GM19193 (cell line): ENCODE results near the gene SLC6A1.

Experiments
- POLR2A ChIP-seq: IDR thresholded peaks from 4 replicates; pipeline ENCODE4 v1.6.1; 2011; ENCODE audit not compliant: insufficient read depth, insufficient read length; ENCODE audit errors: extremely low read depth

Gene SLC6A1

DNA sequence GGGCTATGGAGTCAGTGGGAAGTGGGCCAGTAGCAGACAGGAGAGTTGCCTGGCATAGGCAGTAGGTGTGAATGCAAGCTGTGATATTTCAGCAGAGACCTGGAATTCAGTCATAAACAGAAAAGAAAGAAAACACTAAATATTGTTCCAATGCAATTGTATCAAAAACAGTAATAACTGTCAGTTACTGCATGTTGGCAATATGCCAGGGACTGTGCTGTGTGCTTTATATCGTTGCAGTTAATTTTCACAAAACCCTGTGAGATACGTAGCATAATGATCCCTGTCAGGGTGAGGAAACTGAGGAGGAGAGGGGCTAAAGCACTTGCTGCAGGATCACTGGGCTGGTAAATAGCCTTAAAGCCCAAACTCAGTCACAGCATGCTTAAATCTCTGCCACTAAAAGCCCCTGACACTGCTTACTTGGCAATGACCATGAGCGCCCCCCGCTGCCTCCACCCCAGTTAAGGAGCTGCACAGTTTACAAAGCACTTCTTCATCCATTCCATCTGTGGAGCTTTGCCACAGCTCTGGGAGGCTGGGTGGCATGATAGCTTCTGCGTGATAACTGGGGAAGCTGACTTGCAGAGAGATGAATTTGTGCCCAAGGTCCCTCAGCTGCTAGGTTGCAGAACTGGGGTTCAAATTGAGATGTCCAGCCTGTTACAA is 3.9 kb downstream of the SLC6A1 start:
- no peak for TF ChIP-seq POLR2A

DNA sequence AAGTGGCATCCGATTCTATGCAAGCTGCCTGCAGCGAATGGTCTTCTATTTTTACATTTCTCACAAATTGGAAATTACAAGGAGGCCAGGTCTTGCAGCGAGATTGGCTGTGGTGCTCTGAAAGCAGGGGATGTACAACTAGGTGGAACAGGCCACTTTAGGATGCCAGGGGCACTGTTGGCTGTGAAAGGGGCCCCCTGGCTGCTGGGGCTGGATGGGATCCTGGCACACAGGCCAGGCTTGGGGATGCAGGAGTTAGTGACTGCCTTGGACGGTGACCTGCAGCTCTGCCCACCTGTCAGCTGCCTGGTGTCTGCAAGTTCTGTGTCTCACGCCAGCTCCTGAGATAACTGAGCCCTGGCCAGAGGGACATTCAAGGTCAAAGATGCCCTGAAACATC is 4.6 kb downstream of the SLC6A1 start:
- no peak for TF ChIP-seq POLR2A

DNA sequence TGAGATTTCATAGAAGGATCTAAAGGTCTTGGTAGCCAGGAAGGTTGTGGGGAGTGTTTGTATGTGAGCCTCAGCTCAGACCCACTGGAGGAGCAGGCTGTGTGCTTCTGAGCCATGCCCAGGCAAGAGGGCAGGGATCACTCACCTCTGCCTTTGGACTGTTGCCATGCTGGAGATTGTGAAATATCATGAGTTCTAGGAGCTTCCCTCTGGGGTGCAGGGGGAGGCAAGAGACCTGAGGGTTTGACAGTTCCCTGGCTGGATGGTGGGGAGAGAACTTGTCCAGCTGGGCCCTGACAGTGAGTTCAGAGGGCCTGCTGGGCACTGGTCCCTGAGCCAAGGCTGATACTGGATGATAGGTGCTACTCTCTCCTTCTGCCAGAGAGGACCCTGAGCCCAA is 6.0 kb downstream of the SLC6A1 start:
- no peak for TF ChIP-seq POLR2A

DNA sequence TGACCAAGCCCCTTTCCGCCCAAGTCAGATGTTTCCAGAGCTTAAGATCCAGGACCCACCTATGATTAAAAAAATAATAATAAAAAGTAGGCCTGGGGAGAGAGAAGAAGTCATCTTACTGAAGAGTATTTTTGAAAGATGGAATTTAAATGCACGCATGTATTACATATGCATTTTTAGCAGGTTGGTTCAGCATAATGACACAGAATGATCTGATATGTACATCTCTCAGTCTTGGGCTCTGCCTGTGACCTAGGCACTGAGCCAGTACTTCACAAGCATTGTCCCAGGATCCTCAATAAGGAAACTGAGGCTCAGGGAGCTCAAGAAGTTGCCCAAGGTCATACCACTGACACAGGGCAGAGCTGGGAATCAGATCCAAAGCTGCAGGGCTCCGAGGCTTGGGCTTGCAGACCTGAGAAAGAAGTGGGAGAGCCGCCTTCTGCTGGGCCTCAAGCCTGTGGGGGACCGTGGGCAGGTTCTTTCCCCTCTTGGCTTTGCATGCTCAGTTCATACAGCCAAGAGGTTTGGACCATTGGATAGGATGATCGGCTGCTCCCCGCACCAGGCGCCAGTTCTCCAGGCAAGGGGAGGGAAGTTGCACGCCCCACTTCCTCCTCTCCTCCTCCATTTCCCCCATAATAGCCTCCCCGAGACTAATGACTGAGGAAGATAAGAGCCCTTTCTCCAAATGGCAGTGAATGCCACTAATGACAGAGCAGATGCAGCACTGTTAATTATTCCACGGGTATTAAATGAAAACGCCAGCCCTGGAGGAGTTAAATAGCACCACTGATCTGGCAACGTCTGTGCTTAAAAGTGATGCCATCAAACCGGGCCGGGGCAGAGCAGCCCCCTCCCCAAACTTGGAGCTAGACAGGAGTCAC is 6.9 kb downstream of the SLC6A1 start:
- TF ChIP-seq POLR2A = no peak

DNA sequence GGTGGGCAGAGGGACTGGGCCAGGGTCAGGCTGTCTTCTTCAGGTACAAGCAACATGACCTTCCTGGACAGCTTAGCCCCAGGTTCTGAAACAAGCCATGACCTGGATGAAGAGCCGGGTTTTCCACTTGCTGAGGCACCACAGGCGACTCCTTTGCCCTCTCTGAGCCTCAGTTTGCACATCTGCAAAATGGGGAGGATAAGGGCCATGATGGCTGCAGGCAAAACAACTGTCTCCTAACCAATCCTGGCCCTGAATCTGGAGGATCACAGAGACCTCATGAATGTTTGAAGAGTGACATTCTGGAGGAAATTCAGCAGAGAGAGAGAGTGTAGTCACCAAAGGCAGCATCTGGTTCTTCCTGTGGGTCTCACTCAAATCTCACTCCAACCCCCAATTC is 8.0 kb downstream of the SLC6A1 start:
- TF ChIP-seq POLR2A = no peak

DNA sequence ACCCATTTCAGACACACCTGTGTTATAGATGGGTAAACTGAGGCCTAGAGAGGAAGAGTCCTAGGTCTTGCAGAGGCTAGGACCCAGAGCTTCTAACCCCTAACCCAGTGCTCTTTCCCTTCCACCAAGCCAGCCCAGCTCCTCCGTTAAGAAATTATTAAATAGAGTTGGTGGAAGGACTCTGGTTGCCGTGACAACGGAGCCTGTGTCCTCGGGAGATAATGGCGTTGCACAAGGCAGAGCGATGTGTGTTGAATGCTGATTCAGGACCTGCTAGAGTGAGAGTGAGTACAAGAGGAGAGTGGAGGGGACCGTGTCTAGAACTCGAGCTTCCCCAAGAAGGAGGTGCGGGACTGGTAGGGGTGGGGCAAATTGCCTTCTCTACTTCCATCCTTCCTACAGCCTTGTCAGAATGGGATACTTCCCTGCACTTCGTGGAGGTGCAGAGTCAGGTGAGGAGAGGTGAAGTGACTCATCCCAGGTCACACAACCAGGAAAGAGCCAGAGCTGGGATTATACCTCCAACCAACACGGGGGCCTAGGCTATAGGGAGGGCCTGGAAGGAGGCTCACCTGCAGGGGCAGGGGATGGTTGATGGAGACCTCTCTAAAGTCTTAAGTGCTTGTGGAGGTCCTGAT is 8.6 kb downstream of the SLC6A1 start:
- no peak for TF ChIP-seq POLR2A

DNA sequence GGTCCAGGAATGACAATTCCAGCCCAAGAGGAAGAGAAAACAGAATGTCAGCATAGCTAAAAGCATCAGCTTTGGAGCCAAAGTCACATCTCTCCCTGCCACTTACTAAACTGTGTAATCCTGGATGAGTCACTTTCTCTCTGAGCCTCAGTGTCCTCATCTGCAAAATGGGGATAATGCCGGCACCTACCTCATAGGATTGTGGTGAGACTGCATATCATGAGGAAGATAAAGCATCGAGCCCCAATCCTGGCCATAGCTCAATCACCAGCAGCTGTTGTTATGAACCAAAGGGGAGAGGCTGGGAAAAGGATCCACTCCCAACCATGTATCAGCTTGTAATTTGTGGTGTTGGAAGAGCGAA is 9.1 kb downstream of the SLC6A1 start:
- TF ChIP-seq POLR2A = no peak

DNA sequence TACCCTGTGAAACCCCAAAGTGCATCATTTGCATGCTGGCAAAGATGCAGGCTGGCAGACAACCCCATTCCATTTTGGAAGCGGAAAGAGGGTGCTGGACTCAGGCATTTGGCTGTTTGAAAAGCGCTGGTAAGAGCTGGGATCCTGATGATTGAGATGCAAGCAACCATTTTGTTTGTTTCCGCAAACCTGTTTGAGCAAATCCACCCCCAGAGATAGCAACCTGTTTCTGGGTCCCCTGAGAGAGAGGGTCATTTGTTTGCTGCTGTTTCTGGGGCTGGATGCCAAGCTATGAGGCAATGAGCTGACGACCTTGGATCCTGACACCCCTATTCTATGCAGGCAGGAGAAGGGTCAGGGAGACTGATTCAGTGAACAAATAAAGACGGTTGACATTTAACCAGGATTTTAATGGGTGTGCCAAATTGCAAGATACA is 9.8 kb downstream of the SLC6A1 start:
- no peak for TF ChIP-seq POLR2A

DNA sequence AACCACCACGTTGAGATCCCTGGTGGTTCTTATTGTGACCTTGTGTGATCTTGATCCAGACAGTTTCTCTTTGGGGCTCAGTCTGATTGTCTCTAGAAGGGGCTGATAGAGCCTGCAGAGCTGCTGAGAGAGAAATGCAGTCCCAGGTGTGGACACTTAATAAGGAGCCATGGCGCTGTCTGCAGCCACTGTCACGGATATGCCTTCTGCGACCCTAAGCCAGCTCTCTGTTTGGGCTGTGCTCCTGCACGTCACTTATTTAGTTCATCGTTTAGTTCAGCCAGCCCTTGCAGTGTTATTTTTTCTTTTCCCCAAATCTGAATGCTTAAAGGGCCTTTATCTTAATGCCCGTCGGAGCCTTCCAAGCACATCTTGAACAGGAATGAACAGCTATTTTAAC is 12.0 kb downstream of the SLC6A1 start:
- no peak for TF ChIP-seq POLR2A

DNA sequence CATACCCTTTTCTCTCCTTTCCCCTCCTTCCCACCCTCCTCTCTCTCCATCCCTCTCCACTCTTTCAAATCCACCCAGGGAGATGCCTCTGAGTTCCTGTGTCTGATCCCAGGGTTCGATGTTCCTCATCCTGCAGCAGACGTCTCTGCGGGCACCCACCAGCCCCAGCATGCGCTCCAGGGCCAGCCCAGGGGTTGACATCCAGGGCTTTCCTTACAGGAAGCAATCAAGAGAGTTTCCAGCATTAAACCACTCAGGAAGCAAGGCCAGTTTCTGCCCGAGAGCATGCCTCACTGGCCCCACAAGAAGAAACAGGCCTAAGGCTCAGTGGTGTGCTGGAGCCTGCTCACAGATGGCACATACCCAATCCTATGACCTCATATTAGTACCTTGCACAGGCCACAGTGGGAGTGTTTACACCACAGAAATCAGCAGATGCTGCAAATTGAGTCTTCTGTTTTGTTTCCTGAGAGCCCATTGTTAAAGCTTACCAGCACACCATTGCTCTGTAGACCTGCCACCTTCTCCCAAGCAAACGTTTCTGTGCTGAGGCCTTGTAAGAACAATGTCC is 13.2 kb downstream of the SLC6A1 start:
- TF ChIP-seq POLR2A = no peak

DNA sequence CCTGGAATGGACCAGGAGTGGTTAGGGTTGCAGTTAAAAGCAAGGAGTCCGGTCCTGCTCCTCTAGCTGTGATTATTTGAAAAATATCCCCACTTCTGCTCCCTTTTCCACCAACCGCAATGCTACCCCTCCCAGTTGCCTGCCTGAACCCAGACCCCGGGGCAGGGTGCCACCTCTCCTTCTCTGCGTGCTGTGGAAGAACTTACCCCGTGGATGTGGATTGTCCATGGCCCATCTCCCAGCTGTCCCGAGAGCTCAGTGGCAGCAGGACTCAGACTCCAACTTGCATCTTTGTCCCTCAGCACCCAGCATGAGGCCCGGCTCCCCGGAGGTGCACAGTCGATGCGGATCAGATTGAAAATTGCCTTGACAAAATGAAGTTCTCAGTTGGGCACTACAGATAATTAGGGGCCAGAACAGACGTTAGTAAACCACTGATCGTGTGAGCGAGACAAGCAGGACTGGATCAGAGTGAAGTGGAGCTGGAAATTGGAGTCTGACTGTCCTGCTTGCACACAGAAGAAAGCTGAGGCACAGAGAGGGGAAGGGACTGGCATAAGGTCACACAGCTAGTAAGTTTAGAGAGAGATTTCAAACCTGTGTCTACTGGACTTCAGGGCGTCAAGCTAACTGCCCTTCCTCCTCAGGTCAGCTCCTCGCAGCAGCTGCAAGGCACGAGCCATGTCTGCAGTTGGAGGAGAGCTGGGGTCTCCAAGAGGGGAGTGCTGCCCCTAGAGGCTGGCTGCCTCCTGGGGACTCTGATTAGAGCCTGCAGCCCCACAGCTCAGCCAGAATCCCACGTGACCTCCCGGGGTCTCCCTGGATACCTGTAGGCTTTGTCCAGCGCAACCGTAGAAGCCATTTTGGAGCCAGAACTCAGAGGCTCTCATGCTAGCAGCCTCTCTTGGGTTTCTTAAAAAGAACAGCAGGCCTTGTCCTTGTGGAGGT is 14.7 kb downstream of the SLC6A1 start:
- TF ChIP-seq POLR2A = no peak

DNA sequence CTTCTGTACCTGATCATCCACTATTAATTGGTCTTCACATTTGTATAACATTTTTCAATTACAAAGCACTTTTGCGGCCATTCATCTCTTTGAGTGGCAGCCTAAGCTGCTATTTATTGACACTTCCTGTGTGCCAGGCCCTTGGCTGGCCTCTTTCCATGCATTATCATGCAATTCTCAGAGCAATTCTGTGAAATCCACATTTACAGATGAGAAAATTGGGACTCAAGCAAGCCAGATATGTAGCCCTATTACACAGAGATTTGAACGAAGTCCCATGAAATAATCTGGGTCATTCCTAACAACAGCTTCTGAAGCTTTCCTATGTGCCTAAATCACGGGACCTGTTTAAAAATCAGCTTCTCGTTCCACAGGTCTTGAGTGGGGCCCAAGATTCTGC is 17.4 kb downstream of the SLC6A1 start:
- no peak for TF ChIP-seq POLR2A

DNA sequence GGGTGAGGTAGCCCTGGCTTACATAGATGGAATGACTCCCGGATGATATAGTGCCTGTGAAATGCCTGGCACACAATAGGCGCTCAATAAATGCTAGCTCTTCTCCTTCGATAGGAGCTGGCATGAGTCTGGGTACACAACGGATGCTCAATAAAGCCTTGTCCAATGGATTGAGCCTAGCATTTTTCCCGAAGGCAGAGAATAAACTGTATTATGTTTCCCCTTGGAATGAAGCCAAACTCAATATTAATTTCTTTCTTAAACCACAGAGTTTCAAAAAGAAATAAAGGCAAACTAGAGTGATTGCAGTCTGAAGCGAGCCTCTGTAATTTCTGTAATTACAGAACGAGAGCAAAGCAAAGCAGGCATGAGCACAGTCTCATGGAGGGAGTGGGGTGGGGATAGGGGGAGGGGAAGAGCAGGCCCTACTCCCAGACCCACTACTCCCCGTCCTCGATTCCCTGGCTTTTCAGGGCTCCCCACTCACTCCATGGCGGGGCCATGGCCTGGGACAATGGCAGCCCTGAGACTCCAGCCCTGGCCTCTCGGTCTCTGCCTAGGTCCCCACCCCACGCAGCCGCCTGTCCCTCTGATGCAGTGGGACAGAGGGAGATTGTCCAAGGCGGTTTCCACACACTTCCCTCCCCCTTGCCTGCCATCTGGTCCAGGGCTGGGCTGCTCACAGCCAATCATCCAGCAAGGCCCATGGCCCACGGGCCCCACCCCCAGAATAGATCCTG is 18.0 kb downstream of the SLC6A1 start:
- TF ChIP-seq POLR2A = no peak

DNA sequence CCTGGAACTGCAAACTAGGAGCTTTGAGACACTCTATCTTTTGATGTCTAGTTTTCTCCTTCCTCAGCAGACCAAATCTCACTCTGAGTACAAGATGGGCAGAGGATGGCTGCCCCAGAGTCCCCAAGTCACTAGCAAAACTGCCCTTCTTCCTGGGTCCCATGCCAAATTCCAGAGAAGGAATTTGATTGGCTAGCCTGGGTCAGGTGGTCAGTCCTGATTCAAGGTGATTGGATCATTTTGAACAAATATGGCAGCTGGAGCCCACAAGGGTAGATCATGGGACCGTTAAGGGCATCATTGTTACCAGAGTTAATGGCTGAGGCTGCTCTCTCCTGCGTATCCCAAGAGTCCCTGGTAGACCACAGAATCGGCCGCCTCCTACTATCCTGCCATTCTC is 21.7 kb downstream of the SLC6A1 start:
- no peak for TF ChIP-seq POLR2A
